BE2C (cell line): ENCODE results near the gene PCYT1B.

Experiments used
- DNase-seq: peaks from one replicate; pipeline ENCODE4 v3.0.0-alpha.2; 2020
- H3K27me3 ChIP-seq: fragments of 250-450 bp; sonication (Bioruptor Pico); 2 replicates; pipeline ENCODE4 v1.5.1; 2020; ENCODE audit warnings: mild to moderate bottlenecking
- H3K36me3 ChIP-seq: fragments of 250-450 bp; sonication (Bioruptor Pico); 2 replicates; pipeline ENCODE4 v1.5.1; 2020; ENCODE audit warnings: mild to moderate bottlenecking
- H3K4me1 ChIP-seq: fragments of 250-450 bp; sonication (Bioruptor Pico); 2 replicates; pipeline ENCODE4 v1.5.1; 2020
- H3K4me3 ChIP-seq: 2 replicates; pipeline ENCODE4 v1.5.1; 2011; ENCODE audit warnings: low read depth, low read length
- H3K9me3 ChIP-seq: fragments of 250-450 bp; sonication (Bioruptor Pico); 2 replicates; pipeline ENCODE4 v1.5.1; 2020
- CTCF ChIP-seq: IDR thresholded peaks from 2 replicates; pipeline ENCODE4 v1.5.1; 2012; ENCODE audit warnings: mild to moderate bottlenecking, low read depth, low read length

PCYT1B gene

GRCh38 chrX:24651783-24652182 lies 4.6 kb upstream of the PCYT1B start:
- no peak for DNase-seq
- H3K27me3 ChIP-seq: no peaks in the 10 kb centered on the region
- no peak for TF ChIP-seq CTCF
- no peaks in the 10 kb centered on the region for H3K4me1 ChIP-seq
- H3K4me3 ChIP-seq: no peak overlapping the region
- H3K9me3 ChIP-seq: no peaks in the 10 kb centered on the region
- no peaks in the 10 kb centered on the region for H3K36me3 ChIP-seq

- H3K4me3 ChIP-seq: no peak overlapping the region
- no peaks in the 10 kb centered on the region for H3K4me1 ChIP-seq
- DNase-seq: no peak
- H3K36me3 ChIP-seq: no peaks in the 10 kb centered on the region
- no peaks in the 10 kb centered on the region for H3K27me3 ChIP-seq
- no peaks in the 10 kb centered on the region for H3K9me3 ChIP-seq
- TF ChIP-seq CTCF: no peak
Measured at GRCh38 chrX:24648495-24648894, 1.3 kb upstream of the PCYT1B start.

DNA sequence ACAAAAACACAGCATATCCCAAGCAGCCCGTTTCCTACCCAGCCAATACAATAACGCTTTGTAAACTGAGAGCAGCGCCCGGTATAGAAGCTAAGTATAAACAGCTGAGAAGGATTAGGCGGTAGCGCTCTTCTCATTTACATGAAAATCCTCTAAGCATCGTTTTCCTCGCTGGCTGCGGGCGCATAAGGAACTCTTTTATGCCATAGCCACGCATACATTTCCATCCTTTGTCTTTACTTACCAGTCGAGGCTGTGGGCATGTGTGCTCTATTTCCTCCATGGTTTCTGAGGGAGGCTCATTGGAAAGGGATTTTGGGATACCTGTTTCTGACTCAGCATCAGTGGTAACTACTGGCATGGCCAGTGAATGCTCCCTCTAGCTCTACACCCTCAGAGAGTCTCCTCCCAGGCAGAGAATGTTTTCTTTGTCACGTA lies 383 bp downstream of the PCYT1B start:
- no peaks in the 10 kb centered on the region for H3K4me1 ChIP-seq
- TF ChIP-seq CTCF: no peak
- H3K36me3 ChIP-seq: no peaks in the 10 kb centered on the region
- no peaks in the 10 kb centered on the region for H3K9me3 ChIP-seq
- peak overlapping the region; percentile 64 for H3K4me3 ChIP-seq
- H3K27me3 ChIP-seq: no peaks in the 10 kb centered on the region
- DNase-seq: no peak

DNA sequence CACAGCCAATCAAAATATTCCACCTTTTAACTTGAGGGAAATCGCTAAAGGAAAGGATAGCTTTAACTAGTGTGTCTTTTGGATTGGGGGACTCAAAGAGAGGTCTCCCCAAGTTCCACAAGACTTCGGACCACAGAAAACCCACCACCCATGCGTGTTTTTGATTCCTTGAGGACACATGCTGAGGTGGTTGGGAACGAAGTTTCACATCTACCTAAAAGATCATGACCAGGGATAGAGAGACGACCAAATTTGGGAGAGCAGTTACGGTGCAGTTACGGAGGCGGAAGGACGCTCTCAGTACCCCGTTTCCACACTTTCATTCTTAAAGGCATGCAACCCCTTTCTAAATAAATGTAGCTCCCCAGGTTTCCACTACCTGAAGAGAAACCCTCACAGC lies 1.1 kb downstream of the PCYT1B start:
- no peak for DNase-seq
- H3K9me3 ChIP-seq: no peaks in the 10 kb centered on the region
- no peaks in the 10 kb centered on the region for H3K4me1 ChIP-seq
- H3K27me3 ChIP-seq: no peaks in the 10 kb centered on the region
- TF ChIP-seq CTCF: no peak
- no peaks in the 10 kb centered on the region for H3K36me3 ChIP-seq
- no peak overlapping the region for H3K4me3 ChIP-seq

- TF ChIP-seq CTCF: no peak
- Histone ChIP-seq H3K36me3 (no peaks in the 10 kb centered on the region), H3K9me3 (no peaks in the 10 kb centered on the region), H3K27me3 (no peaks in the 10 kb centered on the region), H3K4me3 (no peak overlapping the region), H3K4me1 (no peaks in the 10 kb centered on the region)
- DNase-seq: no peak
Measured at GRCh38 chrX:24643116-24643515, 4.0 kb downstream of the PCYT1B start.

DNA sequence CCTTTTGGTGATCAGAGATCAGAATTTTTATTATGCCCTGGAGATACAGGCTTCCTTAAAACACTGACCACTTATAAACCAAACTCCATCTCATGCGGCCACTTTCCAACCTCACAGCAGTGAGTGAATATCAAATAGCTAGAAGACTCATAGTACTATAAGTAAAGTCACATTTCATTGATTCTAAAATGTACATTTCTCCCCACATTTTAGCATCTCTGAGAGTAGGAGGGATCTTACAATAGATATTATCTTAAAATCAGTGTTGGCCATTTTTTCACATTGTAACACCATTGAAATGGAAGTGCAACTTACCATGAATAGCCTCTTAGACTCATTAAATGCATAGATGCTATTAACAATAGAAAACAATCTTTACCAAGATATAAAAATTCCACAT lies 17.4 kb downstream of the PCYT1B start:
- Histone ChIP-seq H3K27me3 (no peaks in the 10 kb centered on the region), H3K9me3 (no peaks in the 10 kb centered on the region), H3K36me3 (no peaks in the 10 kb centered on the region), H3K4me3 (no peak overlapping the region), H3K4me1 (no peaks in the 10 kb centered on the region)
- no peak for TF ChIP-seq CTCF
- DNase-seq: no peak
